Measurements from ENCODE around the gene CCDC191. TPM values are rescaled to one million over a fixed set of nuclear protein-coding genes. Genes with fewer than 3 reads are reported as not detected.

Gene CCDC191
- total RNA-seq, 2 experiments from 2014 or later = 4.2 to 5.0 TPM

DNA sequence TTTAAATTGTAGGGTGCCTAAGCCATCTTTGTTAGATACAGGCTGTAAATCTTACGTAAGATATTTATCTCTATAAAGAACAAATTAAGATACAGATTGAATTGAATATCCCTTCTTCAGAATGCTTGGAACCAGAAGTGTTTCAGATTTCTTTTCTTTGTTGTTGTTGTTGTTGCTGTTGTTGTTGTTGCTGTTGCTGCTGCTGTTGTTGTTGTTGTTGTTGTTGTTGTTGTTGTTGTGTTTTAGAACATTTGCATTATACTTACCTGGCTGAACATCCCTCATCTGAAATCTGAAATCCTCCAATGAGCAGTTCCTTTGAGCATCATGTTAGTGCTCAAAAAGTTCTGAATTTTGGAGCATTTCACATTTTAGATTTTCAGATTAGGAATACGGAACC, 26.8 kb upstream of the CCDC191 start:
- no peak for DNase-seq (ENCODE audit: low spot score)
- no TSS peak for BruUV-seq (replicated peaks)
- H3K4me2 ChIP-seq (ENCODE audit: low read length) = no peak overlapping the region
- no peak overlapping the region for H3K27ac ChIP-seq (ENCODE audit: low read depth, low read length, poor library complexity, severe bottlenecking)
- H3K36me3 ChIP-seq (ENCODE audit: insufficient read depth, low read length) = peaks cover 99% of the 10 kb centered on the region
- H2AFZ ChIP-seq (ENCODE audit: low read length) = no peak overlapping the region
- no peaks in the 10 kb centered on the region for H3K9me2 ChIP-seq (ENCODE audit: insufficient read depth, low read length)
- no peaks in the 10 kb centered on the region for H3K4me1 ChIP-seq (ENCODE audit: insufficient read depth, low read length, poor library complexity, severe bottlenecking)
- no peak for TF ChIP-seq EZH2phosphoT487 (IDR thresholded peaks at IDR 0.05; ENCODE audit: borderline replicate concordance, low read depth, low read length)
- TF ChIP-seq, protein P1, sequence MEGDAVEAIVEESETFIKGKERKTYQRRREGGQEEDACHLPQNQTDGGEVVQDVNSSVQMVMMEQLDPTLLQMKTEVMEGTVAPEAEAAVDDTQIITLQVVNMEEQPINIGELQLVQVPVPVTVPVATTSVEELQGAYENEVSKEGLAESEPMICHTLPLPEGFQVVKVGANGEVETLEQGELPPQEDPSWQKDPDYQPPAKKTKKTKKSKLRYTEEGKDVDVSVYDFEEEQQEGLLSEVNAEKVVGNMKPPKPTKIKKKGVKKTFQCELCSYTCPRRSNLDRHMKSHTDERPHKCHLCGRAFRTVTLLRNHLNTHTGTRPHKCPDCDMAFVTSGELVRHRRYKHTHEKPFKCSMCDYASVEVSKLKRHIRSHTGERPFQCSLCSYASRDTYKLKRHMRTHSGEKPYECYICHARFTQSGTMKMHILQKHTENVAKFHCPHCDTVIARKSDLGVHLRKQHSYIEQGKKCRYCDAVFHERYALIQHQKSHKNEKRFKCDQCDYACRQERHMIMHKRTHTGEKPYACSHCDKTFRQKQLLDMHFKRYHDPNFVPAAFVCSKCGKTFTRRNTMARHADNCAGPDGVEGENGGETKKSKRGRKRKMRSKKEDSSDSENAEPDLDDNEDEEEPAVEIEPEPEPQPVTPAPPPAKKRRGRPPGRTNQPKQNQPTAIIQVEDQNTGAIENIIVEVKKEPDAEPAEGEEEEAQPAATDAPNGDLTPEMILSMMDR (conservative IDR thresholded peaks at IDR 0.05; ENCODE audit: low read length) = no peak
- no peaks in the 10 kb centered on the region for H4K20me1 ChIP-seq (ENCODE audit: insufficient read depth, low read length)
- H3K9me3 ChIP-seq (ENCODE audit: low read length) = no peaks in the 10 kb centered on the region
- no peak overlapping the region for H3K4me3 ChIP-seq (ENCODE audit: low read depth, low read length, poor library complexity, severe bottlenecking)
- ChIA-PET POLR2A (interaction anchor here (0.7 kb wide), 1 partner anchor 1948 kb away, joined by 4 read pairs; no protein-coding TSS in a partner anchor), CTCF (ENCODE audit: unreplicated experiment) (no interaction called here)
- no peaks in the 10 kb centered on the region for H3K79me2 ChIP-seq (ENCODE audit: insufficient read depth, low read depth, low read length)
- intact Hi-C loops (cut with micrococcal nuclease; ENCODE audit: unreplicated experiment) = no loop called here

DNA sequence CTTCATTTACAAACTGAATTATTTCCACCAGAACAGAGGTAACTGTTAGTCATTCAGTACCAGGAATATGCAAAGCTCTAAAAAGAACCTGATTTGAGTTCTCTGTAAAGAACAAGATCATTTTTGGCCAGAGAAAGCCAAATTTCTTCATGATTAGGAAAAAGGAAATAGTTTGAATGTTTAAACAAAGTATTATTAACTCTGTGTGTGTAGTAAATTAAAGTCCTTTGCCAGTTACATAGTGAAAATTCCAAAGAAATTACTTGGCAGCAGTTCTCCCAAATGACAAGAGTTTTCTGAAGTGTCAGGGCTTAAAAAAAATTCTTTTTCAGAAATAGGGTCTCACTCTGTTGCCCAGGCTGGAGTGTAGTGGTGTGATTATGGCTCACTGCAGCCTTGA, 24.7 kb upstream of the CCDC191 start:
- TF ChIP-seq, protein P1 (conservative IDR thresholded peaks at IDR 0.05; ENCODE audit: low read length) = no peak
- TF ChIP-seq EZH2phosphoT487 (IDR thresholded peaks at IDR 0.05; ENCODE audit: borderline replicate concordance, low read depth, low read length) = no peak
- Histone ChIP-seq H3K9me2 (ENCODE audit: insufficient read depth, low read length) (no peaks in the 10 kb centered on the region), H4K20me1 (ENCODE audit: insufficient read depth, low read length) (no peaks in the 10 kb centered on the region), H2AFZ (ENCODE audit: low read length) (no peak overlapping the region), H3K36me3 (ENCODE audit: insufficient read depth, low read length) (peaks cover 99% of the 10 kb centered on the region), H3K27ac (ENCODE audit: low read depth, low read length, poor library complexity, severe bottlenecking) (no peak overlapping the region), H3K4me2 (ENCODE audit: low read length) (no peak overlapping the region), H3K4me3 (ENCODE audit: low read depth, low read length, poor library complexity, severe bottlenecking) (no peak overlapping the region), H3K4me1 (ENCODE audit: insufficient read depth, low read length, poor library complexity, severe bottlenecking) (no peaks in the 10 kb centered on the region), H3K9me3 (ENCODE audit: low read length) (no peaks in the 10 kb centered on the region), H3K79me2 (ENCODE audit: insufficient read depth, low read depth, low read length) (no peaks in the 10 kb centered on the region)
- intact Hi-C loops (cut with micrococcal nuclease; ENCODE audit: unreplicated experiment) = no loop called here
- ChIA-PET CTCF (ENCODE audit: unreplicated experiment) (no interaction called here), POLR2A (no interaction called here)
- no TSS peak for BruUV-seq (replicated peaks)
- DNase-seq (ENCODE audit: low spot score) = no peak

DNA sequence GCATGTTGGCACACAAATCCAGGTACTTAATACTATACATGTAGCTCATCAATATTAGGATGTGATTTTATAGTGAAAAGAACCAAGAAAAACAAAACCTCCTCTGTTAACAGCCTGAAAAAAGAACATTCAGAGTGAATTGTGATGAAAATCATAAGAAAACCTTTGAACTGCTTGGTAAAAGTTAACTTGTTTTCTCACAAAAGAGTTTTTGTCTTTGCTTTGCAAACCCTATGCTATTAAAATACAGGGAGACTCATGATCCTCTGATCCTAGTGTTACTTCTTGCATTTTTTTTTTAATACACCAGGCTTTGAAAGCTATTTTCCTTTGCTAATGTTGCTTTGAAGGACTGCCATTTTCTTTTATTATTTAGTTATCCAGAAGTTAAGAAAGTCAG, 23.9 kb upstream of the CCDC191 start:
- no peak overlapping the region for H3K4me3 ChIP-seq (ENCODE audit: low read depth, low read length, poor library complexity, severe bottlenecking)
- H3K4me1 ChIP-seq (ENCODE audit: insufficient read depth, low read length, poor library complexity, severe bottlenecking) = no peaks in the 10 kb centered on the region
- intact Hi-C loops (cut with micrococcal nuclease; ENCODE audit: unreplicated experiment) = no loop called here
- H2AFZ ChIP-seq (ENCODE audit: low read length) = no peak overlapping the region
- no peaks in the 10 kb centered on the region for H4K20me1 ChIP-seq (ENCODE audit: insufficient read depth, low read length)
- no peaks in the 10 kb centered on the region for H3K9me3 ChIP-seq (ENCODE audit: low read length)
- no TSS peak for BruUV-seq (replicated peaks)
- ChIA-PET POLR2A (interaction anchor here (1.2 kb wide), 1 partner anchor 13 kb away, joined by 3 read pairs; no protein-coding TSS in a partner anchor), CTCF (ENCODE audit: unreplicated experiment) (no interaction called here)
- no peak overlapping the region for H3K4me2 ChIP-seq (ENCODE audit: low read length)
- no peaks in the 10 kb centered on the region for H3K9me2 ChIP-seq (ENCODE audit: insufficient read depth, low read length)
- peaks cover 99% of the 10 kb centered on the region for H3K36me3 ChIP-seq (ENCODE audit: insufficient read depth, low read length)
- no peak for DNase-seq (ENCODE audit: low spot score)
- no peaks in the 10 kb centered on the region for H3K79me2 ChIP-seq (ENCODE audit: insufficient read depth, low read depth, low read length)
- no peak overlapping the region for H3K27ac ChIP-seq (ENCODE audit: low read depth, low read length, poor library complexity, severe bottlenecking)
- TF ChIP-seq, protein P1 (conservative IDR thresholded peaks at IDR 0.05; ENCODE audit: low read length) = no peak
- no peak for TF ChIP-seq EZH2phosphoT487 (IDR thresholded peaks at IDR 0.05; ENCODE audit: borderline replicate concordance, low read depth, low read length)

Measured in OCI-LY7 (cell line).